Effector memory CD4-positive, alpha-beta T cell (primary cell): ENCODE measurements around the gene SLC5A2.
"Not testable (repeated sequence)": the region's sequence is repeated elsewhere in the genome, so short reads cannot be mapped to it uniquely, and the experiment has no call there.

Experiments used
- DNase-seq, 3 donors: peaks; one replicate each; pipeline ENCODE4 v3.0.0-alpha.2; 2020
- H3K27ac ChIP-seq: 2 replicates; pipeline ENCODE4 v1.7.0; 2013; ENCODE audit warnings: mild to moderate bottlenecking, low read length, moderate library complexity; ENCODE audit not compliant: insufficient read depth, poor library complexity, severe bottlenecking
- H3K27me3 ChIP-seq: replicated peaks from 2 replicates; pipeline ENCODE4 v1.7.0; 2013; ENCODE audit warnings: mild to moderate bottlenecking, low read length; ENCODE audit not compliant: insufficient read depth, control insufficient read depth, poor library complexity, severe bottlenecking
- H3K36me3 ChIP-seq: 2 replicates; pipeline ENCODE4 v1.7.0; 2013; ENCODE audit warnings: mild to moderate bottlenecking, low read length, moderate library complexity; ENCODE audit not compliant: control insufficient read depth, insufficient read depth
- H3K4me1 ChIP-seq: 2 replicates; pipeline ENCODE4 v1.7.0; 2013; ENCODE audit warnings: low read length, mild to moderate bottlenecking; ENCODE audit not compliant: control insufficient read depth, insufficient read depth, poor library complexity, severe bottlenecking
- H3K4me3 ChIP-seq: 2 replicates; pipeline ENCODE4 v1.7.0; 2013; ENCODE audit warnings: low read length, low read depth, mild to moderate bottlenecking; ENCODE audit not compliant: insufficient read depth, poor library complexity, severe bottlenecking
- H3K9me3 ChIP-seq: 2 replicates; pipeline ENCODE4 v1.7.0; 2013; ENCODE audit warnings: mild to moderate bottlenecking, low read length, moderate library complexity; ENCODE audit not compliant: control insufficient read depth

The SLC5A2 gene

GRCh38 chr16:31499928-31500327, 17.0 kb downstream of the SLC5A2 start:
- Histone ChIP-seq H3K27me3 (no peaks in the 10 kb centered on the region), H3K9me3 (no peaks in the 10 kb centered on the region), H3K27ac (no peak overlapping the region), H3K4me3 (no peak overlapping the region), H3K36me3 (peaks cover 44% of the 10 kb centered on the region), H3K4me1 (no peaks in the 10 kb centered on the region)
- no peak for DNase-seq

- no peak for DNase-seq
- no peak overlapping the region for H3K4me3 ChIP-seq
- peaks cover 30% of the 10 kb centered on the region for H3K36me3 ChIP-seq
- no peaks in the 10 kb centered on the region for H3K27me3 ChIP-seq
- H3K4me1 ChIP-seq: no peaks in the 10 kb centered on the region
- H3K9me3 ChIP-seq: no peaks in the 10 kb centered on the region
- no peak overlapping the region for H3K27ac ChIP-seq
These were observed 18.5 kb downstream of the SLC5A2 start for GRCh38 chr16:31501226-31501965.

- no peak for DNase-seq
- H3K36me3 ChIP-seq: peaks cover 24% of the 10 kb centered on the region
- H3K9me3 ChIP-seq: no peaks in the 10 kb centered on the region
- no peak overlapping the region for H3K27ac ChIP-seq
- H3K4me3 ChIP-seq: no peak overlapping the region
- H3K4me1 ChIP-seq: no peaks in the 10 kb centered on the region
- H3K27me3 ChIP-seq: no peaks in the 10 kb centered on the region
These were observed 19.0 kb downstream of the SLC5A2 start for GRCh38 chr16:31501966-31502348.

GRCh38 chr16:31502981-31503380, 20.1 kb downstream of the SLC5A2 start:
- Histone ChIP-seq H3K27me3 (no peaks in the 10 kb centered on the region), H3K36me3 (peaks cover 19% of the 10 kb centered on the region), H3K27ac (no peak overlapping the region), H3K4me3 (no peak overlapping the region), H3K4me1 (peaks cover 8% of the 10 kb centered on the region), H3K9me3 (no peaks in the 10 kb centered on the region)
- DNase-seq: no peak

GRCh38 chr16:31503555-31503954, 20.6 kb downstream of the SLC5A2 start:
- not testable (repeated sequence) for DNase-seq, H3K4me1 ChIP-seq, H3K4me3 ChIP-seq, H3K9me3 ChIP-seq, H3K27ac ChIP-seq, H3K27me3 ChIP-seq
- peaks cover 13% of the 10 kb centered on the region for H3K36me3 ChIP-seq

GRCh38 chr16:31504159-31504558, 21.2 kb downstream of the SLC5A2 start:
- Histone ChIP-seq H3K9me3 (no peaks in the 10 kb centered on the region), H3K4me1 (peaks cover 12% of the 10 kb centered on the region), H3K36me3 (peaks cover 8% of the 10 kb centered on the region), H3K27ac (no peak overlapping the region), H3K27me3 (no peaks in the 10 kb centered on the region), H3K4me3 (no peak overlapping the region)
- DNase-seq: no peak

- no peak for DNase-seq
- Histone ChIP-seq H3K36me3 (peaks cover 2% of the 10 kb centered on the region), H3K4me1 (peaks cover 18% of the 10 kb centered on the region), H3K27me3 (no peaks in the 10 kb centered on the region), H3K9me3 (no peaks in the 10 kb centered on the region), H3K4me3 (no peak overlapping the region), H3K27ac (no peak overlapping the region)
These were observed 22.6 kb downstream of the SLC5A2 start for GRCh38 chr16:31505483-31505882.

- peak overlapping the region; percentile 73 for H3K27ac ChIP-seq
- H3K4me3 ChIP-seq: peak overlapping the region; percentile 98
- DNase-seq: no peak
- H3K36me3 ChIP-seq: no peaks in the 10 kb centered on the region
- no peaks in the 10 kb centered on the region for H3K27me3 ChIP-seq
- H3K9me3 ChIP-seq: no peaks in the 10 kb centered on the region
- peaks cover 18% of the 10 kb centered on the region for H3K4me1 ChIP-seq
These were observed 24.6 kb downstream of the SLC5A2 start for GRCh38 chr16:31507617-31507928.

- Histone ChIP-seq H3K4me1 (peaks cover 18% of the 10 kb centered on the region), H3K9me3 (no peaks in the 10 kb centered on the region), H3K4me3 (peak within 1 kb of the TSS; percentile 98), H3K36me3 (no peaks in the 10 kb centered on the region), H3K27me3 (no peaks in the 10 kb centered on the region), H3K27ac (peak within 1 kb of the TSS; percentile 73)
- peak; percentile 57 to 70 (median 62) for DNase-seq
These were observed 25.2 kb downstream of the SLC5A2 start, which contains the start of gene RUSF1 for GRCh38 chr16:31507929-31508705. RUSF1 (minus strand) TSS chr16:31508391; CDS start chr16:31508373, 18 bp downstream.

- peaks cover 18% of the 10 kb centered on the region for H3K4me1 ChIP-seq
- H3K4me3 ChIP-seq: peak overlapping the region; percentile 98
- H3K27ac ChIP-seq: peak overlapping the region; percentile 73
- H3K36me3 ChIP-seq: no peaks in the 10 kb centered on the region
- no peaks in the 10 kb centered on the region for H3K27me3 ChIP-seq
- no peak for DNase-seq
- no peaks in the 10 kb centered on the region for H3K9me3 ChIP-seq
These were observed 25.8 kb downstream of the SLC5A2 start for GRCh38 chr16:31508706-31509195.
